ENCODE data around the gene ANKRD9.

The ANKRD9 gene

GRCh38 chr14:102496958-102497744, 12.4 kb downstream of the ANKRD9 start:
- no peak for DNase-seq (ENCODE audit: insufficient read length, low spot score)
- FAIRE-seq, result no peak
- no peak for TF ChIP-seq CTCF (IDR thresholded peaks at IDR 0.05; ENCODE audit: insufficient read depth, missing control alignments)

GRCh38 chr14:102496331-102496691, 13.3 kb downstream of the ANKRD9 start:
- TF ChIP-seq CTCF (IDR thresholded peaks at IDR 0.05; ENCODE audit: insufficient read depth, missing control alignments), result no peak
- no peak for FAIRE-seq
- DNase-seq (ENCODE audit: insufficient read length, low spot score), result no peak

- FAIRE-seq (no peak), DNase-seq (ENCODE audit: insufficient read length, low spot score) (no peak)
- no peak for TF ChIP-seq CTCF (IDR thresholded peaks at IDR 0.05; ENCODE audit: insufficient read depth, missing control alignments)
Observed at GRCh38 chr14:102495491-102496330, 13.9 kb downstream of the ANKRD9 start.

GRCh38 chr14:102493585-102493984, 16.0 kb downstream of the ANKRD9 start:
- FAIRE-seq (no peak), DNase-seq (ENCODE audit: insufficient read length, low spot score) (no peak)

GRCh38 chr14:102493096-102493495, 16.5 kb downstream of the ANKRD9 start:
- DNase-seq (ENCODE audit: insufficient read length, low spot score), result no peak
- no peak for FAIRE-seq
- TF ChIP-seq CTCF (IDR thresholded peaks at IDR 0.05; ENCODE audit: insufficient read depth, missing control alignments), result no peak

More at GRCh38 chr14:102493585-102493984, 16.0 kb downstream of the ANKRD9 start:
- no peak for TF ChIP-seq CTCF (IDR thresholded peaks at IDR 0.05; ENCODE audit: insufficient read depth, missing control alignments)

GRCh38 chr14:102492531-102492910, 17.1 kb downstream of the ANKRD9 start:
- FAIRE-seq (no peak), DNase-seq (ENCODE audit: insufficient read length, low spot score) (no peak)
- TF ChIP-seq CTCF (IDR thresholded peaks at IDR 0.05; ENCODE audit: insufficient read depth, missing control alignments), result no peak

Measured in D721Med (cell line).